ENCODE results near the gene SARM1.

DNA sequence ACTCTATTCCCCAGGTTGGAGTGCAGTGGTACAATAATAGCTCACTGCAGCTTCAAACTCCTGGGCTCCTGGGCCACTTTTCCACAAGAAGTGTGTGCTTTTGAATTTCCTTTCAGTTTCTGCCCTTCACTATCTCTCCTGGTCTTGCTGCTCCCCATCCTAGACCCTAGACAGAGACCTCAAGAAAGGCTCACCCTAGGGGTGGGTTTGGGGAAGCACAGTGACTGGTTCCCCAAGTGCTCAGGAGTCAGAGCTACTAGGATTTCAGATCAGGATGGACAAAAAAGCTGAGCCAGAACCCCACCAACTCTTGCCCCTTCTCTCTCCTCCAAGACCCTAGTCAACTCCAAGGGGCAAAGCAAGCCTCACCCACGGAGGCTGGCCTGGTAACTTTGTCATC lies 4.9 kb upstream of the SARM1 start:
- TF ChIP-seq, protein P1, sequence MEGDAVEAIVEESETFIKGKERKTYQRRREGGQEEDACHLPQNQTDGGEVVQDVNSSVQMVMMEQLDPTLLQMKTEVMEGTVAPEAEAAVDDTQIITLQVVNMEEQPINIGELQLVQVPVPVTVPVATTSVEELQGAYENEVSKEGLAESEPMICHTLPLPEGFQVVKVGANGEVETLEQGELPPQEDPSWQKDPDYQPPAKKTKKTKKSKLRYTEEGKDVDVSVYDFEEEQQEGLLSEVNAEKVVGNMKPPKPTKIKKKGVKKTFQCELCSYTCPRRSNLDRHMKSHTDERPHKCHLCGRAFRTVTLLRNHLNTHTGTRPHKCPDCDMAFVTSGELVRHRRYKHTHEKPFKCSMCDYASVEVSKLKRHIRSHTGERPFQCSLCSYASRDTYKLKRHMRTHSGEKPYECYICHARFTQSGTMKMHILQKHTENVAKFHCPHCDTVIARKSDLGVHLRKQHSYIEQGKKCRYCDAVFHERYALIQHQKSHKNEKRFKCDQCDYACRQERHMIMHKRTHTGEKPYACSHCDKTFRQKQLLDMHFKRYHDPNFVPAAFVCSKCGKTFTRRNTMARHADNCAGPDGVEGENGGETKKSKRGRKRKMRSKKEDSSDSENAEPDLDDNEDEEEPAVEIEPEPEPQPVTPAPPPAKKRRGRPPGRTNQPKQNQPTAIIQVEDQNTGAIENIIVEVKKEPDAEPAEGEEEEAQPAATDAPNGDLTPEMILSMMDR (IDR thresholded peaks at IDR 0.05; ENCODE audit: low read depth, low read length): no peak
- TF ChIP-seq EZH2phosphoT487 (IDR thresholded peaks at IDR 0.05; ENCODE audit: low read depth): no peak
